Nephron (organoid): ENCODE data around the gene EARS2.

Experiments
- H3K27ac Mint-ChIP-seq, 3 experiments: 2 replicates each; pipeline ENCODE4 v1.8.0; 2020; ENCODE audit warnings: mixed read lengths in 3 of 3, mild to moderate bottlenecking in 2 of 3, moderate library complexity in 1 of 3
- H3K27me3 Mint-ChIP-seq: 2 replicates; pipeline ENCODE4 v1.8.0; 2021; ENCODE audit warnings: low read depth, mild to moderate bottlenecking, moderate library complexity, mixed read lengths
- H3K36me3 Mint-ChIP-seq: 2 replicates; pipeline ENCODE4 v1.8.0; 2020; ENCODE audit warnings: low read depth, mixed read lengths
- H3K4me1 Mint-ChIP-seq: 2 replicates; pipeline ENCODE4 v1.8.0; 2020; ENCODE audit warnings: mixed read lengths
- H3K4me3 Mint-ChIP-seq, 3 experiments: 2 replicates each; pipeline ENCODE4 v1.8.0; 2020; ENCODE audit warnings: mild to moderate bottlenecking in 3 of 3, mixed read lengths in 3 of 3, moderate library complexity in 2 of 3
- H3K9me3 Mint-ChIP-seq: 2 replicates; pipeline ENCODE4 v1.8.0; 2020; ENCODE audit warnings: mixed read lengths
- CTCF ChIP-seq, 3 experiments: fragments of 200-600 bp; sonication (generic); IDR thresholded peaks; one replicate each; pipeline ENCODE4 v1.5.0; 2021; ENCODE audit warnings: antibody characterized with exemption in 3 of 3; ENCODE audit not compliant: unreplicated experiment in 3 of 3

EARS2 gene

GRCh38 chr16:23505180-23505665 lies 51.9 kb downstream of the EARS2 start:
- Mint-ChIP-seq H3K9me3 (no peaks in the 10 kb centered on the region), H3K27ac (peak overlapping the region; percentile 58 to 85 (median 83)), H3K36me3 (peaks cover 9% of the 10 kb centered on the region), H3K4me3 (peak overlapping the region in 2 of 3 experiments; percentile 13 to 46), H3K4me1 (peaks cover 60% of the 10 kb centered on the region), H3K27me3 (peaks cover 3% of the 10 kb centered on the region)
- TF ChIP-seq CTCF (IDR thresholded peaks at IDR 0.05; ENCODE audit: unreplicated experiment in 3 of 3), result no peak

- H3K9me3 Mint-ChIP-seq, result no peaks in the 10 kb centered on the region
- peak overlapping the region; percentile 58 to 85 (median 83) for H3K27ac Mint-ChIP-seq
- H3K4me1 Mint-ChIP-seq, result peaks cover 62% of the 10 kb centered on the region
- H3K4me3 Mint-ChIP-seq, result peak overlapping the region in 1 of 3 experiments; percentile 46
- peaks cover 9% of the 10 kb centered on the region for H3K36me3 Mint-ChIP-seq
- peaks cover 3% of the 10 kb centered on the region for H3K27me3 Mint-ChIP-seq
- TF ChIP-seq CTCF (IDR thresholded peaks at IDR 0.05; ENCODE audit: unreplicated experiment in 3 of 3), result no peak
These were observed 52.5 kb downstream of the EARS2 start for GRCh38 chr16:23504453-23505179.

- H3K4me3 Mint-ChIP-seq, result peak overlapping the region in 1 of 3 experiments; percentile 30
- TF ChIP-seq CTCF (IDR thresholded peaks at IDR 0.05; ENCODE audit: unreplicated experiment in 3 of 3), result no peak
- H3K9me3 Mint-ChIP-seq, result no peaks in the 10 kb centered on the region
- H3K27me3 Mint-ChIP-seq, result peaks cover 3% of the 10 kb centered on the region
- H3K27ac Mint-ChIP-seq, result peak overlapping the region; percentile 38 to 85 (median 58)
- H3K36me3 Mint-ChIP-seq, result peaks cover 9% of the 10 kb centered on the region
- peaks cover 57% of the 10 kb centered on the region for H3K4me1 Mint-ChIP-seq
These were observed 53.1 kb downstream of the EARS2 start for GRCh38 chr16:23504076-23504452.

- peaks cover 47% of the 10 kb centered on the region for H3K4me1 Mint-ChIP-seq
- no peak overlapping the region for H3K4me3 Mint-ChIP-seq
- no peaks in the 10 kb centered on the region for H3K27me3 Mint-ChIP-seq
These were observed 54.7 kb downstream of the EARS2 start for GRCh38 chr16:23502466-23502865.

GRCh38 chr16:23501291-23501690 lies 55.9 kb downstream of the EARS2 start:
- H3K27me3 Mint-ChIP-seq, result no peaks in the 10 kb centered on the region
- no peaks in the 10 kb centered on the region for H3K9me3 Mint-ChIP-seq

More at GRCh38 chr16:23502466-23502865, 54.7 kb downstream of the EARS2 start:
- Mint-ChIP-seq H3K9me3 (no peaks in the 10 kb centered on the region), H3K27ac (no peak overlapping the region), H3K36me3 (peaks cover 3% of the 10 kb centered on the region)
- TF ChIP-seq CTCF (IDR thresholded peaks at IDR 0.05; ENCODE audit: unreplicated experiment in 3 of 3), result no peak

More at GRCh38 chr16:23501291-23501690, 55.9 kb downstream of the EARS2 start:
- Mint-ChIP-seq H3K36me3 (peaks cover 4% of the 10 kb centered on the region), H3K4me3 (no peak overlapping the region), H3K27ac (no peak overlapping the region), H3K4me1 (peaks cover 43% of the 10 kb centered on the region)
- TF ChIP-seq CTCF (IDR thresholded peaks at IDR 0.05; ENCODE audit: unreplicated experiment in 3 of 3), result no peak
